AG08396 (cell line): Measurements from ENCODE around the gene DYNC1H1.

Experiments used
- DNase-seq: peaks from one replicate; pipeline ENCODE4 v3.0.0; 2012; ENCODE audit warnings: low spot score, mixed read lengths

DYNC1H1 gene

GRCh38 chr14:101964297-101965180, at the start of gene DYNC1H1:
Gene DYNC1H1, plus strand, starts transcription at chr14:101964573. Its CDS starts 119 bp downstream, at chr14:101964692.
- DNase-seq, result peak; percentile 94

GRCh38 chr14:101915871-101916815, 48.2 kb upstream of the DYNC1H1 start:
- no peak for DNase-seq

- DNase-seq, result no peak
Measured at GRCh38 chr14:101916816-101917412, 47.5 kb upstream of the DYNC1H1 start.

GRCh38 chr14:101917413-101918017, 46.9 kb upstream of the DYNC1H1 start:
- DNase-seq, result no peak

- DNase-seq, result no peak
Measured at GRCh38 chr14:101918065-101918989, 46.0 kb upstream of the DYNC1H1 start.

- DNase-seq, result no peak
Measured at GRCh38 chr14:101920271-101920670, 44.1 kb upstream of the DYNC1H1 start.

GRCh38 chr14:101922866-101923265, 41.5 kb upstream of the DYNC1H1 start:
- DNase-seq, result no peak

GRCh38 chr14:101925152-101925551, 39.2 kb upstream of the DYNC1H1 start:
- no peak for DNase-seq

- no peak for DNase-seq
Measured at GRCh38 chr14:101926085-101926484, 38.3 kb upstream of the DYNC1H1 start.

GRCh38 chr14:101926620-101927019, 37.8 kb upstream of the DYNC1H1 start:
- no peak for DNase-seq

GRCh38 chr14:101927859-101928258, 36.5 kb upstream of the DYNC1H1 start:
- DNase-seq, result peak; percentile 95

- no peak for DNase-seq
Measured at GRCh38 chr14:101928415-101928841, 35.9 kb upstream of the DYNC1H1 start.

GRCh38 chr14:101929096-101929495, 35.3 kb upstream of the DYNC1H1 start:
- DNase-seq, result no peak

GRCh38 chr14:101929946-101930345, 34.4 kb upstream of the DYNC1H1 start:
- DNase-seq, result no peak

- no peak for DNase-seq
Measured at GRCh38 chr14:101932673-101933072, 31.7 kb upstream of the DYNC1H1 start.

- no peak for DNase-seq
Measured at GRCh38 chr14:101933209-101933608, 31.2 kb upstream of the DYNC1H1 start.

- DNase-seq, result no peak
Measured at GRCh38 chr14:101934601-101935150, 29.7 kb upstream of the DYNC1H1 start.

- no peak for DNase-seq
Measured at GRCh38 chr14:101937926-101938767, 26.2 kb upstream of the DYNC1H1 start.

- no peak for DNase-seq
Measured at GRCh38 chr14:101939646-101940170, 24.7 kb upstream of the DYNC1H1 start.
